ENCODE data around the gene MYLK3.

MYLK3 gene

GRCh38 chr16:46721885-46722284, 26.3 kb downstream of the MYLK3 start:
- Mint-ChIP-seq H3K36me3 (ENCODE audit: low read depth) (no peaks in the 10 kb centered on the region), H3K9me3 (peaks cover 6% of the 10 kb centered on the region), H3K27me3 (ENCODE audit: low read depth) (no peaks in the 10 kb centered on the region), H3K27ac (no peak overlapping the region), H3K4me3 (no peak overlapping the region), H3K4me1 (ENCODE audit: low read depth) (peaks cover 1% of the 10 kb centered on the region)

- Mint-ChIP-seq H3K4me1 (ENCODE audit: low read depth) (no peaks in the 10 kb centered on the region), H3K9me3 (peaks cover under 1% of the 10 kb centered on the region), H3K36me3 (ENCODE audit: low read depth) (no peaks in the 10 kb centered on the region), H3K27ac (no peak overlapping the region), H3K27me3 (ENCODE audit: low read depth) (no peaks in the 10 kb centered on the region), H3K4me3 (no peak overlapping the region)
Observed at GRCh38 chr16:46720619-46721018, 27.5 kb downstream of the MYLK3 start.

GRCh38 chr16:46719528-46719927, 28.6 kb downstream of the MYLK3 start:
- Mint-ChIP-seq H3K27me3 (ENCODE audit: low read depth) (peaks cover 3% of the 10 kb centered on the region), H3K9me3 (peaks cover 3% of the 10 kb centered on the region), H3K4me3 (no peak overlapping the region), H3K27ac (no peak overlapping the region), H3K4me1 (ENCODE audit: low read depth) (no peaks in the 10 kb centered on the region), H3K36me3 (ENCODE audit: low read depth) (no peaks in the 10 kb centered on the region)

- no peak overlapping the region for H3K4me3 Mint-ChIP-seq
- H3K27ac Mint-ChIP-seq: no peak overlapping the region
- H3K27me3 Mint-ChIP-seq (ENCODE audit: low read depth): peaks cover 3% of the 10 kb centered on the region
- no peaks in the 10 kb centered on the region for H3K36me3 Mint-ChIP-seq (ENCODE audit: low read depth)
- H3K4me1 Mint-ChIP-seq (ENCODE audit: low read depth): no peaks in the 10 kb centered on the region
- H3K9me3 Mint-ChIP-seq: peaks cover 3% of the 10 kb centered on the region
Observed at GRCh38 chr16:46718214-46718613, 29.9 kb downstream of the MYLK3 start.

GRCh38 chr16:46717692-46718091, 30.5 kb downstream of the MYLK3 start:
- Mint-ChIP-seq H3K4me3 (no peak overlapping the region), H3K27me3 (ENCODE audit: low read depth) (peaks cover 3% of the 10 kb centered on the region), H3K4me1 (ENCODE audit: low read depth) (no peaks in the 10 kb centered on the region), H3K27ac (no peak overlapping the region), H3K36me3 (ENCODE audit: low read depth) (no peaks in the 10 kb centered on the region), H3K9me3 (peaks cover 3% of the 10 kb centered on the region)

GRCh38 chr16:46715769-46716305, 32.3 kb downstream of the MYLK3 start:
- peaks cover 3% of the 10 kb centered on the region for H3K27me3 Mint-ChIP-seq (ENCODE audit: low read depth)
- no peak overlapping the region for H3K4me3 Mint-ChIP-seq
- no peaks in the 10 kb centered on the region for H3K36me3 Mint-ChIP-seq (ENCODE audit: low read depth)
- H3K9me3 Mint-ChIP-seq: peaks cover 3% of the 10 kb centered on the region
- H3K27ac Mint-ChIP-seq: no peak overlapping the region
- H3K4me1 Mint-ChIP-seq (ENCODE audit: low read depth): no peaks in the 10 kb centered on the region

- Mint-ChIP-seq H3K4me1 (ENCODE audit: low read depth) (no peaks in the 10 kb centered on the region), H3K9me3 (peaks cover 3% of the 10 kb centered on the region), H3K27me3 (ENCODE audit: low read depth) (peaks cover 3% of the 10 kb centered on the region), H3K27ac (no peak overlapping the region), H3K36me3 (ENCODE audit: low read depth) (no peaks in the 10 kb centered on the region), H3K4me3 (no peak overlapping the region)
Observed at GRCh38 chr16:46714797-46715591, 33.1 kb downstream of the MYLK3 start.

GRCh38 chr16:46713634-46714033, 34.5 kb downstream of the MYLK3 start:
- H3K27me3 Mint-ChIP-seq (ENCODE audit: low read depth): peaks cover 3% of the 10 kb centered on the region
- H3K4me1 Mint-ChIP-seq (ENCODE audit: low read depth): no peaks in the 10 kb centered on the region
- H3K4me3 Mint-ChIP-seq: no peak overlapping the region
- no peak overlapping the region for H3K27ac Mint-ChIP-seq
- no peaks in the 10 kb centered on the region for H3K36me3 Mint-ChIP-seq (ENCODE audit: low read depth)
- H3K9me3 Mint-ChIP-seq: peaks cover 3% of the 10 kb centered on the region

- Mint-ChIP-seq H3K27ac (no peak overlapping the region), H3K4me3 (no peak overlapping the region), H3K4me1 (ENCODE audit: low read depth) (no peaks in the 10 kb centered on the region), H3K27me3 (ENCODE audit: low read depth) (peaks cover 3% of the 10 kb centered on the region), H3K36me3 (ENCODE audit: low read depth) (no peaks in the 10 kb centered on the region), H3K9me3 (peaks cover 3% of the 10 kb centered on the region)
Observed at GRCh38 chr16:46712911-46713310, 35.2 kb downstream of the MYLK3 start.

GRCh38 chr16:46711106-46712058, 36.8 kb downstream of the MYLK3 start:
- Mint-ChIP-seq H3K9me3 (peaks cover 3% of the 10 kb centered on the region), H3K27me3 (ENCODE audit: low read depth) (peaks cover 3% of the 10 kb centered on the region), H3K27ac (no peak overlapping the region), H3K36me3 (ENCODE audit: low read depth) (no peaks in the 10 kb centered on the region), H3K4me1 (ENCODE audit: low read depth) (peaks cover 3% of the 10 kb centered on the region), H3K4me3 (no peak overlapping the region)

GRCh38 chr16:46709469-46710005, 38.6 kb downstream of the MYLK3 start:
- Mint-ChIP-seq H3K36me3 (ENCODE audit: low read depth) (no peaks in the 10 kb centered on the region), H3K4me3 (no peak overlapping the region), H3K4me1 (ENCODE audit: low read depth) (peaks cover 3% of the 10 kb centered on the region), H3K27me3 (ENCODE audit: low read depth) (no peaks in the 10 kb centered on the region), H3K9me3 (no peaks in the 10 kb centered on the region), H3K27ac (no peak overlapping the region)

- Mint-ChIP-seq H3K4me1 (ENCODE audit: low read depth) (peaks cover 3% of the 10 kb centered on the region), H3K27me3 (ENCODE audit: low read depth) (no peaks in the 10 kb centered on the region), H3K36me3 (ENCODE audit: low read depth) (peaks cover 1% of the 10 kb centered on the region), H3K9me3 (no peaks in the 10 kb centered on the region), H3K27ac (no peak overlapping the region), H3K4me3 (no peak overlapping the region)
Observed at GRCh38 chr16:46706642-46707041, 41.5 kb downstream of the MYLK3 start.

- no peak overlapping the region for H3K27ac Mint-ChIP-seq
- no peaks in the 10 kb centered on the region for H3K27me3 Mint-ChIP-seq (ENCODE audit: low read depth)
- H3K4me3 Mint-ChIP-seq: no peak overlapping the region
- no peaks in the 10 kb centered on the region for H3K9me3 Mint-ChIP-seq
- H3K36me3 Mint-ChIP-seq (ENCODE audit: low read depth): peaks cover 4% of the 10 kb centered on the region
- peaks cover 3% of the 10 kb centered on the region for H3K4me1 Mint-ChIP-seq (ENCODE audit: low read depth)
Observed at GRCh38 chr16:46702030-46702429, 46.1 kb downstream of the MYLK3 start.

GRCh38 chr16:46701615-46702014, 46.5 kb downstream of the MYLK3 start:
- no peaks in the 10 kb centered on the region for H3K9me3 Mint-ChIP-seq
- peaks cover 3% of the 10 kb centered on the region for H3K4me1 Mint-ChIP-seq (ENCODE audit: low read depth)
- no peak overlapping the region for H3K4me3 Mint-ChIP-seq
- H3K27ac Mint-ChIP-seq: no peak overlapping the region
- H3K36me3 Mint-ChIP-seq (ENCODE audit: low read depth): peaks cover 5% of the 10 kb centered on the region
- no peaks in the 10 kb centered on the region for H3K27me3 Mint-ChIP-seq (ENCODE audit: low read depth)

All from T-helper 1 cell treated with Interleukin-12 subunit alpha and Interleukin-12 subunit beta and Interleukin-4 antibody, amounts not matched to agents 30 μg/mL and 1 μg/mL, for 36 hours (primary cell).